HEK293 (cell line): Measurements from ENCODE around the gene P4HA1.

Experiments
- CTCF ChIA-PET: fragments of 350-600 bp; formaldehyde crosslinking; extraction: SDS; loops from one replicate; lab custom pipeline; 2021; ENCODE audit warnings: antibody characterized with exemption; lab: Yijun Ruan, JAX
- POLR2A ChIA-PET: fragments of 300-600 bp; formaldehyde crosslinking; extraction: SDS; loops from one replicate; lab custom pipeline; 2020; ENCODE audit warnings: antibody characterized with exemption, inconsistent platforms; lab: Yijun Ruan, JAX
- H3K27ac ChIP-seq: fragments of 200-500 bp; sonication (Bioruptor generic); 2 replicates; pipeline ENCODE4 v1.5.1; 2014; ENCODE audit warnings: low read depth, low read length, control low read depth, inconsistent platforms; ENCODE audit errors: extremely low read depth
- H3K36me3 ChIP-seq, 2 experiments: fragments of 200-500 bp in 1 of 2; sonication (Bioruptor generic) in 1 of 2; 1 replicate in 1 of 2; 2 replicates in 1 of 2; pipeline ENCODE4 v1.5.1; 2014 to 2017; ENCODE audit warnings: inconsistent platforms in 2 of 2, low read length in 2 of 2; ENCODE audit not compliant: control insufficient read depth in 2 of 2, insufficient read depth in 1 of 2
- H3K4me1 ChIP-seq: fragments of 200-500 bp; sonication (Bioruptor generic); 2 replicates; pipeline ENCODE4 v1.5.1; 2014; ENCODE audit warnings: mild to moderate bottlenecking, low read length, inconsistent platforms; ENCODE audit not compliant: control insufficient read depth, insufficient read depth
- H3K4me3 ChIP-seq: 2 replicates; pipeline ENCODE4 v1.5.1; 2011; ENCODE audit warnings: low read depth, mild to moderate bottlenecking, control low read depth, low read length, moderate library complexity
- H3K9me3 ChIP-seq: fragments of 200-500 bp; sonication (Bioruptor generic); 2 replicates; pipeline ENCODE4 v1.5.1; 2014; ENCODE audit warnings: low read depth, low read length, inconsistent platforms; ENCODE audit not compliant: control insufficient read depth, insufficient read depth
- PRDM10 ChIP-seq: fragments of 450-650 bp; formaldehyde crosslinking; IDR thresholded peaks from 2 replicates; pipeline ENCODE4 v1.5.1; 2016; ENCODE audit warnings: missing biosample characterization, missing genetic modification characterization
- PRDM6 ChIP-seq: fragments of 450-650 bp; formaldehyde crosslinking; IDR thresholded peaks from 2 replicates; pipeline ENCODE4 v1.5.1; 2017; ENCODE audit warnings: missing biosample characterization, missing genetic modification characterization
- RBAK ChIP-seq: fragments of 450-650 bp; formaldehyde crosslinking; IDR thresholded peaks from 2 replicates; pipeline ENCODE4 v1.5.1; 2016; ENCODE audit warnings: missing biosample characterization, missing genetic modification characterization
- SP7 ChIP-seq: fragments of 450-650 bp; formaldehyde crosslinking; IDR thresholded peaks from 2 replicates; pipeline ENCODE4 v1.5.1; 2016; ENCODE audit warnings: missing biosample characterization, missing genetic modification characterization
- ZBTB44 ChIP-seq: fragments of 450-650 bp; IDR thresholded peaks from 2 replicates; pipeline ENCODE4 v1.5.1; 2018; ENCODE audit warnings: missing biosample characterization, mild to moderate bottlenecking, missing genetic modification characterization
- ZBTB48 ChIP-seq: fragments of 450-650 bp; formaldehyde crosslinking; IDR thresholded peaks from 2 replicates; pipeline ENCODE4 v1.5.1; 2016; ENCODE audit warnings: missing biosample characterization, missing genetic modification characterization
- ZNF121 ChIP-seq: fragments of 450-650 bp; formaldehyde crosslinking; IDR thresholded peaks from 2 replicates; pipeline ENCODE4 v1.5.1; 2016; ENCODE audit warnings: missing biosample characterization, missing genetic modification characterization
- ZNF157 ChIP-seq: fragments of 450-650 bp; formaldehyde crosslinking; IDR thresholded peaks from 2 replicates; pipeline ENCODE4 v1.5.1; 2016; ENCODE audit warnings: missing biosample characterization, missing genetic modification characterization
- ZNF449 ChIP-seq: fragments of 450-650 bp; formaldehyde crosslinking; IDR thresholded peaks from 2 replicates; pipeline ENCODE4 v1.5.1; 2017; ENCODE audit warnings: missing biosample characterization, mild to moderate bottlenecking, missing genetic modification characterization, moderate library complexity

Gene P4HA1

GRCh38 chr10:73093922-73094850 lies 2.5 kb downstream of the P4HA1 start:
- H3K9me3 ChIP-seq = no peaks in the 10 kb centered on the region
- POLR2A ChIA-PET = interaction anchor here (0.6 to 2.6 kb wide), 3 partner anchors 11 to 153 kb away, joined by 3 to 10 read pairs (median 6); partner anchors contain the start of genes DNAJC9, ECD and FAM149B1
- H3K27ac ChIP-seq = no peak overlapping the region
- peak; percentile 45; the same call in 1 of the 2 replicates for TF ChIP-seq SP7
- TF ChIP-seq PRDM10 = peak; percentile 18; the same call in 1 of the 2 replicates
- TF ChIP-seq PRDM6 (tag by site-specific recombination) = 0 out of 2 replicates have a peak, but pooled peaks have one; percentile 20
- 0 out of 2 replicates have a peak, but pooled peaks have one; percentile 10 for TF ChIP-seq ZBTB44 (tag by site-specific recombination)
- peak; percentile 71 for TF ChIP-seq ZNF157 (tag by site-specific recombination)
- TF ChIP-seq RBAK = no peak
- H3K36me3 ChIP-seq = no peaks in the 10 kb centered on the region; a peak in 1 of 3 replicates
- peak overlapping the region; percentile 82; the same call in 1 of the 2 replicates for H3K4me3 ChIP-seq
- CTCF ChIA-PET = interaction anchor here (0.6 to 4.2 kb wide), 6 partner anchors 10 to 941 kb away, joined by 3 to 40 read pairs (median 4); no protein-coding TSS in a partner anchor
- H3K4me1 ChIP-seq = no peaks in the 10 kb centered on the region; the same call in 1 of the 2 replicates

GRCh38 chr10:73092830-73093229 lies 3.8 kb downstream of the P4HA1 start:
- H3K9me3 ChIP-seq = no peaks in the 10 kb centered on the region
- ChIA-PET POLR2A (interaction anchor here (0.6 kb wide), 1 partner anchor 22 kb away, joined by 3 read pairs; no protein-coding TSS in a partner anchor), CTCF (interaction anchor here (0.6 to 4.2 kb wide), 4 partner anchors 55 to 161 kb away, joined by 3 to 40 read pairs (median 3); no protein-coding TSS in a partner anchor)
- no peak overlapping the region for H3K4me3 ChIP-seq
- TF ChIP-seq ZNF121 (tag by site-specific recombination) (peak; percentile 65), ZNF449 (no peak)
- no peaks in the 10 kb centered on the region; a peak in 1 of 3 replicates for H3K36me3 ChIP-seq
- no peak overlapping the region for H3K27ac ChIP-seq
- H3K4me1 ChIP-seq = no peaks in the 10 kb centered on the region; the same call in 1 of the 2 replicates

GRCh38 chr10:73088304-73088703 lies 8.4 kb downstream of the P4HA1 start:
- Histone ChIP-seq H3K9me3 (no peaks in the 10 kb centered on the region), H3K27ac (no peak overlapping the region), H3K4me3 (no peak overlapping the region), H3K4me1 (no peaks in the 10 kb centered on the region), H3K36me3 (no peaks in the 10 kb centered on the region; a peak in 1 of 3 replicates)
- ChIA-PET POLR2A (no interaction called here), CTCF (interaction anchor here (0.7 kb wide), 1 partner anchor 71 kb away, joined by 3 read pairs; no protein-coding TSS in a partner anchor)
- no peak for TF ChIP-seq ZBTB48 (tag by site-specific recombination)
